HT1080 (cell line): Measurements from ENCODE around the gene RTBDN. TPM values are rescaled to one million over a fixed set of nuclear protein-coding genes. Genes with fewer than 3 reads are reported as not detected.

ENCODE experiments used
- DNase-seq: peaks from one replicate; pipeline ENCODE4 v3.0.0-alpha.2; 2015; ENCODE audit warnings: low read depth
- polyA plus RNA-seq, 2 experiments: library from polyadenylated mRNA; depleted of rRNA; stranded (reverse); fragments of >200 nt; gene quantifications; 2 replicates each; pipeline ENCODE4 v1.2.3, GENCODE V29; 2015
- total RNA-seq: library from RNA; depleted of rRNA; stranded (reverse); fragments of >200 nt; shearing (Covaris generic); gene quantifications from 2 replicates; pipeline ENCODE4 v1.2.3, GENCODE V29; 2014; rRNA removed

The RTBDN gene
- not detected in 2 replicates for total RNA-seq
- 0.30 TPM in 1 of 2 replicates, not detected in the other for polyA plus RNA-seq (2015; cell fraction: cytosol; rRNA removed)
- polyA plus RNA-seq (2015; cell fraction: nucleus; rRNA removed): not detected in 2 replicates

DNA sequence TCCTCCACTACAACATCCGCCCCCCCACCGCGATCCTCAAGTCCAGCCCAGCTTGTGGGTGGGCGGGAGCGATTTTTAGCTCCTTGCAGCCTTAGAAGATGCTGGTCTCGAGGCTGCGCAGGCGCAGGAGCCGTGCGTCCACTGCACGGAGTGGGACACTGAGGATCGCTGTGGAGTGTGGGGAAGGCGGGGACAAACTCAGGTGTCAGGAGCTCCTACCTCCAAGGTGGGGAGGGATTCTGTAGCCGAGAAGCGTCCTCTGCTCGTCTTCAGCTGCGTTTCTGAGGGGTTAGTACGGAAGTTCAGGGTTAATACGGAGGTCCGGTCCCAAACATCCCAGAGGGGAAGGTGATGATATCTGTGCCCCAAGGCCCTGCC, at the start of gene RTBDN:
RTBDN (minus strand) TSS at position 14 of the 378 bp plus-strand sequence. CDS start 4,600 bp downstream, outside the sequence.
- DNase-seq: no peak

DNA sequence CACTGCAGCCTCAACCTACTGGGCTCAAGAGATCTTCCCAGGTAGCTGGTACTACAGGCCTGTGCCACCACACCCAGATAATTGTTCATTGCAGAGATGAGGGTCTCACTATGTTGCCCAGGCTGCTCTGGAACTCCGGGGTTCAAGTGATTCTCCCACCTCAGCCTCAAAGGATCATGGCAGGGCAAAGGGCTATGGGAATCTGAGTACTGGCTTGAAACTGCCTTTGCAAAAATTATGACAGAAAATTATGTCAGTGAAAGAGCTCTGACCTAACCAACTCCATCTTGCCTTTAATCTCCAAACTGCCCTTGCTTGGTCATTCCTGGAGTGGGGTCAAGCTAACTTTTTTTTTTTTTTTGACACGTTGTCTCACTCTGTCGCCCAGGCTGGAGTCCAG, 48.2 kb upstream of the RTBDN start:
- no peak for DNase-seq

GRCh38 chr19:12881172-12881808, 46.9 kb upstream of the RTBDN start, which contains the start of gene DNASE2:
TSS of gene DNASE2 (minus strand) at chr19:12881449. CDS start at chr19:12881375, 74 bp downstream.
- DNase-seq: peak; percentile 19

GRCh38 chr19:12880551-12881171, 46.3 kb upstream of the RTBDN start:
- no peak for DNase-seq

- no peak for DNase-seq
These were observed 40.7 kb upstream of the RTBDN start for GRCh38 chr19:12875086-12875485.

GRCh38 chr19:12873891-12874745, 39.7 kb upstream of the RTBDN start:
- no peak for DNase-seq

- peak; percentile 33 for DNase-seq
These were observed 38.8 kb upstream of the RTBDN start for GRCh38 chr19:12872941-12873890.

DNA sequence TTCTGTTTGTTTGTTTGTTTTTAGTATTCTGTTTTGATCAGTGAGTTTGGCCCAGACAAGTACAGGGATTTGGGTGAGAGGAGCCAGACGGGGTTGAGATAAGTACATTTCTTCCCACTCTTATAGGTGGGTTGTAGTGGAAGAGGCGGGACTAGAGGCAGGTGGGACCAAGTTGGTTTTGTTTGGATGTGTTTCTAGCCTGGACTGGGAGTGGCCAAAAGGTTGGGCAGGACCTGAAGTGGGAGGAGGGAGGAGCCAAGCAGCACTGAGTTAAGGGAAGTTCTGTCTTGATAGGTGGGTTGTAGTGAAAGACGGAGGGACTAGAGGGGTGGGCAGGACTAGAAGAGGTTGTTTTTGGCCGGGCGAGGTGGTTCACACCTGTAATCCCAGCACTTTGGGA, 37.9 kb upstream of the RTBDN start:
- no peak for DNase-seq

- no peak for DNase-seq
These were observed 37.3 kb upstream of the RTBDN start for GRCh38 chr19:12871681-12872080.

DNA sequence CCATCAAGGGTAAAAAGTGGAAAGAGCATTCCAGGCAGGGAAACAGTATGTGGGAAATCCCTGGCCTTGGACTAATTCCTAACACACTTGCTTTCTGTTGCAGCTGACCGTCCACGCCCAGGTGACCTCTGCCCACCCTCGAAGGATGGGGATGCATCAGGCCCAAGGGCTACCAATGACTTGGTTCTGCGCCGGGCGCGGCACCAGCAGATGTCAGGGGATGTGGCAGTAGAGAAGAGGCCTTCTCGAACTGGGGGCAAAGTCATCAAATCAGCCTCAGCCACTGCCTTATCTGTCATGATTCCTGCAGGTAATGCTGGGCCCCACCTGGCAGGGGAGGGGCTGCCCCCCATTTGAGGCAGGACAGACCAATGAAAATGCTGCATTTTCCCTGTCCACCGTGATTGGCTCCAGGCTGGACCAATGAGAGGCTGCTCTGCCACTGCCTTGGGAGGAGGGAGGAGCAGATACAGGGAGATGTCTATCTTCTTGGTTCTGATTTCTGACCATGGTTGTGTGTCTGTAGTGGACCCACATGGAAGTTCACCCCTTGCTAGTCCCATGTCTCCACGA, 34.2 kb upstream of the RTBDN start:
- DNase-seq: no peak

- DNase-seq: no peak
These were observed 33.0 kb upstream of the RTBDN start for GRCh38 chr19:12867120-12868099.

GRCh38 chr19:12866416-12867119, 32.2 kb upstream of the RTBDN start:
- DNase-seq: no peak

DNA sequence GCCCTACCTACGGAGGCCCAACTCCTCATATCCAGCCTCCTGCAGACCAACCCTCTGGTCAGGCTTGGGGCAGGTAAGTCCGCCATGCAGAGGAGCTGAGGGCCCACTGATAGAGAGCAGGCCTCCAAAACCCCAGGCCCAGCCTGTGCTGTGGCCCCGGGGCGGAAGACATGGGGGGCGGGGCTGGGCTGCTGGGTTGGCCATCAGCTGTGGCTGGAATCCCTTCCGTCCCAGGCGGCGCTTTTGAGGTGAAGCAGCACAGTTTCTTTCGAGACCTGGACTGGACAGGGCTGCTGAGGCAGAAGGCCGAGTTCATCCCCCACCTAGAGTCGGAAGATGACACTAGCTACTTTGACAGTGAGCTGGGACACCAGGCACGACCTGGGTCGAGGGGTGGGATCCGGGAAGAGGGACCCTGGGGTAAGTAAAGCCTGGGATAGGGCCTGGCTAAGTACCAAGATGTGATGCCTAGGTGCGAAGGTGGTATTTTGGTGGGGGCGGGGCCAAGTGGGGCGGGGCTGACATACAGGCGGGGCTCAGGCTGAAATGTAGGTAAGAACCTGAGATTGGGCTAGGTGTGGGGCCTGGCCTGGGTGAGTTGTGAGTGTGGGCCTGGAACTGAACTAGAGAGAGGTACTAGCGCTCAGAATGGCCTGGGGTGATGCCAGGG, 31.5 kb upstream of the RTBDN start:
- DNase-seq: no peak

GRCh38 chr19:12864721-12865715, 30.6 kb upstream of the RTBDN start:
- no peak for DNase-seq

DNA sequence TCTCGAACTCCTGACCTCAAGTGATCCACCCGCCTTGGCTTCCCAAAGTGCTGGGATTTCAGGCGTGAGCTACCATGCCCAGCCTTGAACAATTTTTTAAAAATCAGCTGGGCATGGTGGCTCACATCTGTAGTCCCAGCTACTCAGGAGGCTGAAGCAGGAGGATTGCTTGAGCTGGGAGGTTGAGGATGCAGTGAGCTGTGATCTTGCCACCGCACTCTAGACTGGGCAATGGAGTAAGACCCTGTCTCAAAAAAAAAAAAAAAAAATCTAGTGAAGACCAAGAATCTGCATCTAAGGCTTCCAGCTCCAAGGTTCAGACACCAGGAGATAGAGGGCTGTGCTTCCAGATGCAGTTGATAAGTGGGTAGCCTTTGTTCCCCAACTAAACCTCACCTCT, 29.8 kb upstream of the RTBDN start:
- no peak for DNase-seq

DNA sequence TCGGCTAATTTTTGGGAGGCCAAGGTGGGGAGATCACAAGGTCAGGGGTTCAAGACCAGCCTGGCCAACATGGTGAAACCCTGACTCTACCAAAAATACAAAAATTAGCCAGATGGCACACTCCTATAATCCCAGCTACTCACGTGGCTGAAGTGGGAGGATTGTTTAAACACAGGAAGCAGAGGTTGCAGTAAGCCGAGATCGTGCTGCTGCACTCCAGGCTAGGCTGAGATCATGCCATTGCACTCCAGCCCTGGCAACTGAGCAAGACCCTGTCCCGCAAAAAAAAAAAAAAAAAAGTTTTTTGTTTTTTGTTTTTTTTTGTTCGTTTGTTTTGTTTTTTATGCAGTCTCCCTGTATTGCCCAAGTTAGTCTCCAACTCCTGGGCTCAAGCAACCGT, 25.2 kb upstream of the RTBDN start:
- no peak for DNase-seq
